Hepatocyte (in vitro differentiated cells): ENCODE data around the gene CEP112. TPM values are rescaled to one million over a fixed set of nuclear protein-coding genes. Genes with fewer than 3 reads are reported as not detected.

Experiments used
- DNase-seq: peaks from one replicate; pipeline ENCODE4 v3.0.0-alpha.2; 2016; ENCODE audit warnings: low spot score
- H2AFZ ChIP-seq: fragments of 200-600 bp; sonication (generic); 2 replicates; pipeline ENCODE4 v1.6.0; 2016; ENCODE audit warnings: antibody characterized with exemption, mild to moderate bottlenecking
- H3K27ac ChIP-seq: fragments of 200-600 bp; sonication (generic); 2 replicates; pipeline ENCODE4 v1.5.1; 2016; ENCODE audit warnings: mild to moderate bottlenecking
- H3K27me3 ChIP-seq: fragments of 200-600 bp; sonication (generic); 2 replicates; pipeline ENCODE4 v1.6.1; 2016
- H3K36me3 ChIP-seq: fragments of 200-600 bp; sonication (generic); replicated peaks from 2 replicates; pipeline ENCODE4 v1.5.1; 2016; ENCODE audit warnings: low read depth; ENCODE audit not compliant: insufficient read depth
- H3K4me1 ChIP-seq: fragments of 200-600 bp; sonication (generic); 2 replicates; pipeline ENCODE4 v1.5.1; 2016; ENCODE audit warnings: mild to moderate bottlenecking, moderate library complexity; ENCODE audit not compliant: insufficient read depth
- H3K4me2 ChIP-seq: fragments of 200-600 bp; sonication (generic); 2 replicates; pipeline ENCODE4 v1.6.0; 2016
- H3K4me3 ChIP-seq: fragments of 200-600 bp; sonication (generic); 2 replicates; pipeline ENCODE4 v1.5.1; 2016; ENCODE audit warnings: mild to moderate bottlenecking
- H3K79me2 ChIP-seq: fragments of 200-600 bp; sonication (generic); 2 replicates; pipeline ENCODE4 v1.6.0; 2017; ENCODE audit warnings: mild to moderate bottlenecking
- H3K9me2 ChIP-seq: fragments of 200-600 bp; sonication (generic); replicated peaks from 2 replicates; pipeline ENCODE4 v1.6.0; 2017; ENCODE audit warnings: mild to moderate bottlenecking; ENCODE audit not compliant: insufficient read depth
- H3K9me3 ChIP-seq: fragments of 200-600 bp; sonication (generic); 2 replicates; pipeline ENCODE4 v1.5.1; 2016; ENCODE audit warnings: low read depth, mild to moderate bottlenecking
- H4K20me1 ChIP-seq: fragments of 200-600 bp; sonication (generic); 2 replicates; pipeline ENCODE4 v1.6.0; 2016; ENCODE audit warnings: mild to moderate bottlenecking; ENCODE audit not compliant: insufficient read depth, poor library complexity, severe bottlenecking
- EZH2 ChIP-seq: fragments of 200-600 bp; sonication (generic); IDR thresholded peaks from 2 replicates; pipeline ENCODE4 v1.6.1; 2016; ENCODE audit warnings: antibody characterized with exemption, mild to moderate bottlenecking, borderline replicate concordance
- EZH2phosphoT487 ChIP-seq: fragments of 200-600 bp; sonication (generic); IDR thresholded peaks from one replicate; pipeline ENCODE4 v1.6.1; 2018; ENCODE audit warnings: antibody characterized with exemption, mild to moderate bottlenecking, low read depth, moderate library complexity; ENCODE audit not compliant: unreplicated experiment, severe bottlenecking
- WGBS: methylation state at CpG from one replicate; pipeline ENCODE4 v1.1.6; 2016; ENCODE audit warnings: low lambda C conversion rate; ENCODE audit errors: missing lambda C conversion rate; 5-methylcytosine and 5-hydroxymethylcytosine counted together
- polyA plus RNA-seq: library from polyadenylated mRNA; unstranded; fragments of >200 nt; fragmentation: Nextera tagmentation; extraction: Ambion mirVana; gene quantifications from 2 replicates; pipeline ENCODE4 v1.2.1, GENCODE V29; 2016
- total RNA-seq: library from RNA; depleted of rRNA; stranded (reverse); fragments of >200 nt; gene quantifications from 2 replicates; pipeline ENCODE4 v1.2.3, GENCODE V29; 2014
- TF ChIP-seq, protein P1 (sequence below): fragments of 200-600 bp; sonication (generic); IDR thresholded peaks from 2 replicates; pipeline ENCODE4 v1.5.1; 2016; ENCODE audit warnings: antibody characterized with exemption, mild to moderate bottlenecking; ENCODE audit not compliant: poor library complexity

CEP112 gene
- total and polyA plus RNA-seq, 2 experiments from 2014 or later, result 7.1 to 9.7 TPM

DNA sequence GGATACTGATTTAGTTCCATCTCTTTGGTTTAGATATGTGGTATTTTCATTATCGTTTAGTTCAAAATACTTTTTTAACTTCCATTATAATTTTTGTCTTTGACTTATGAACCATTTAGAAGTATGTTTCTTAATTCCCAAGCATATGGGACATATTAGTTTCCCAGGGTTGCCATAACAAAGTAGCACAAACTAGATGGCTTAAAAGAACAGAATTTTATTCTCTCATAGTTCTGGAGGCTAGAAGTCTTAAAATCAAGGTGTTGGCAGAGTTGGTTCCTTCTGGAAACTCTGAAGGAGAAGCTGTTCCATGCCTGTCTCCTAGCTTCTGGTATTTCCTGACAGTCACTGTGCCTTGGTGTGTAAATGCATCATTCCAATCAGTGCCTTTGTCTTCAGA lies 339.0 kb downstream of the CEP112 start:
- TF ChIP-seq EZH2phosphoT487 (no peak), EZH2 (no peak)
- TF ChIP-seq, protein P1, sequence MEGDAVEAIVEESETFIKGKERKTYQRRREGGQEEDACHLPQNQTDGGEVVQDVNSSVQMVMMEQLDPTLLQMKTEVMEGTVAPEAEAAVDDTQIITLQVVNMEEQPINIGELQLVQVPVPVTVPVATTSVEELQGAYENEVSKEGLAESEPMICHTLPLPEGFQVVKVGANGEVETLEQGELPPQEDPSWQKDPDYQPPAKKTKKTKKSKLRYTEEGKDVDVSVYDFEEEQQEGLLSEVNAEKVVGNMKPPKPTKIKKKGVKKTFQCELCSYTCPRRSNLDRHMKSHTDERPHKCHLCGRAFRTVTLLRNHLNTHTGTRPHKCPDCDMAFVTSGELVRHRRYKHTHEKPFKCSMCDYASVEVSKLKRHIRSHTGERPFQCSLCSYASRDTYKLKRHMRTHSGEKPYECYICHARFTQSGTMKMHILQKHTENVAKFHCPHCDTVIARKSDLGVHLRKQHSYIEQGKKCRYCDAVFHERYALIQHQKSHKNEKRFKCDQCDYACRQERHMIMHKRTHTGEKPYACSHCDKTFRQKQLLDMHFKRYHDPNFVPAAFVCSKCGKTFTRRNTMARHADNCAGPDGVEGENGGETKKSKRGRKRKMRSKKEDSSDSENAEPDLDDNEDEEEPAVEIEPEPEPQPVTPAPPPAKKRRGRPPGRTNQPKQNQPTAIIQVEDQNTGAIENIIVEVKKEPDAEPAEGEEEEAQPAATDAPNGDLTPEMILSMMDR, result no peak
- Histone ChIP-seq H3K27me3 (no peaks in the 10 kb centered on the region), H3K4me2 (no peak overlapping the region), H3K9me3 (no peaks in the 10 kb centered on the region), H3K4me1 (no peaks in the 10 kb centered on the region), H3K9me2 (no peaks in the 10 kb centered on the region), H3K27ac (no peak overlapping the region), H4K20me1 (no peaks in the 10 kb centered on the region), H3K36me3 (no peaks in the 10 kb centered on the region), H3K79me2 (no peaks in the 10 kb centered on the region), H3K4me3 (no peak overlapping the region), H2AFZ (no peak overlapping the region)
- DNase-seq, result no peak
- WGBS, result 100% methylated on average over 1 of the region's 1 CpG

- no peak for DNase-seq
- no peaks in the 10 kb centered on the region for H3K4me1 ChIP-seq
- no peaks in the 10 kb centered on the region for H3K9me2 ChIP-seq
- H3K4me2 ChIP-seq, result no peak overlapping the region
- no peaks in the 10 kb centered on the region for H3K79me2 ChIP-seq
- TF ChIP-seq EZH2, result no peak
- TF ChIP-seq, protein P1, result no peak
- no peak for TF ChIP-seq EZH2phosphoT487
- no peak overlapping the region for H3K27ac ChIP-seq
- no peaks in the 10 kb centered on the region for H4K20me1 ChIP-seq
- no peaks in the 10 kb centered on the region for H3K9me3 ChIP-seq
- H3K27me3 ChIP-seq, result no peaks in the 10 kb centered on the region
- 97% methylated on average over 2 of the region's 3 CpGs for WGBS
- no peak overlapping the region for H3K4me3 ChIP-seq
- no peak overlapping the region for H2AFZ ChIP-seq
- no peaks in the 10 kb centered on the region for H3K36me3 ChIP-seq
These were observed 339.8 kb downstream of the CEP112 start for GRCh38 chr17:65851965-65852736.

- H4K20me1 ChIP-seq, result no peaks in the 10 kb centered on the region
- 92% methylated on average over 2 of the region's 2 CpGs for WGBS
- H3K4me2 ChIP-seq, result no peak overlapping the region
- H3K4me3 ChIP-seq, result no peak overlapping the region
- TF ChIP-seq EZH2phosphoT487 (no peak), EZH2 (no peak)
- TF ChIP-seq, protein P1, result no peak
- no peak overlapping the region for H2AFZ ChIP-seq
- no peaks in the 10 kb centered on the region for H3K36me3 ChIP-seq
- DNase-seq, result no peak
- H3K9me3 ChIP-seq, result no peaks in the 10 kb centered on the region
- H3K27ac ChIP-seq, result no peak overlapping the region
- no peaks in the 10 kb centered on the region for H3K9me2 ChIP-seq
- no peaks in the 10 kb centered on the region for H3K4me1 ChIP-seq
- H3K79me2 ChIP-seq, result no peaks in the 10 kb centered on the region
- H3K27me3 ChIP-seq, result no peaks in the 10 kb centered on the region
These were observed 341.4 kb downstream of the CEP112 start for GRCh38 chr17:65850486-65850885.
